ENCODE data around the gene PLA2G1B.

The PLA2G1B gene

DNA sequence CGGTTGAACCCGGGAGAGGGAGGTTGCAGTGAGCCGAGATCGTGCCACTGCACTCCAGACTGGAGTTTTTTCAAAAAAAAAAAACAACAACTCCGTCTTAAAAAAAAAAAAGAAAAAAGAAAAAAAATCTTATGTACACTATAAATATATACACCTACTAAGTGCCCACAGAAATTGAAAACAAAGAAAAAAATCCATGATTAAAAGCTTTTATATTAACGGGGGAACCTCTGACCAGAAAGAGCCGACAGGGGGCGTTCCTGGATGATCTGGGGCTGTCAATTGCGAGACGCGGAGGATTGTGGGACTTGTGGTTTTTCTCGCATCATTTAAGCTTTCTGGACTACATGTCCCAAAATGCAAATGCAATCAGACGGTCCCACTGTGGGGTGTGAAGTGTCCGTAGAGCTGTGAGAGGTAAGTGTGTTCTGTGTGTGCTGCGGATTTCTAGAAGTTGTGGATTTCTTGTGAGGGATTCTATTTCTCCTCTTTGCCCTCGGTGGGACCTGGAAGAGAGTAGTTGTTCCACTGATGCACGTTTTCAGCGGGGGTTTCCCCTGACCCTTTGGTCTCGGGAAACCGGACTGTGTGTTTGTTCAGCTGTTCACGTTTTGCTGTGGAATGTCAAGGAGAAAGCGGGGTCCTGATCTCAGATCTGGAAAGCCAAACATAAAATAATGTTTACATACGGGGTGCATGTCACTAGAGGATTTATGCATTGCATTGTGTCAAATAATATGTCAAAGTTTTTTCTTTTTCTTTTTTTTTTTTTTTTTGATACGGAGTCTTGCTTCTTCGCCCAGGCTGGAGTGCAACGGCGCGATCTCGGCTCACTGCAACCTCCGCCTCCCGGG lies 25.4 kb downstream of the PLA2G1B start, which contains the start of gene SIRT4:
TSS of gene SIRT4 (plus strand) at position 360 of the 854 bp plus-strand sequence. CDS start 1,241 bp downstream, outside the sequence.
- POLR2A ChIA-PET: interaction anchor here (1.2 to 1.4 kb wide), 3 partner anchors 10 to 101 kb away, joined by 6 to 64 read pairs (median 8); partner anchors contain the start of genes RNU4-1, RNU4-2 and RPLP0
- TF ChIP-seq, protein P1, sequence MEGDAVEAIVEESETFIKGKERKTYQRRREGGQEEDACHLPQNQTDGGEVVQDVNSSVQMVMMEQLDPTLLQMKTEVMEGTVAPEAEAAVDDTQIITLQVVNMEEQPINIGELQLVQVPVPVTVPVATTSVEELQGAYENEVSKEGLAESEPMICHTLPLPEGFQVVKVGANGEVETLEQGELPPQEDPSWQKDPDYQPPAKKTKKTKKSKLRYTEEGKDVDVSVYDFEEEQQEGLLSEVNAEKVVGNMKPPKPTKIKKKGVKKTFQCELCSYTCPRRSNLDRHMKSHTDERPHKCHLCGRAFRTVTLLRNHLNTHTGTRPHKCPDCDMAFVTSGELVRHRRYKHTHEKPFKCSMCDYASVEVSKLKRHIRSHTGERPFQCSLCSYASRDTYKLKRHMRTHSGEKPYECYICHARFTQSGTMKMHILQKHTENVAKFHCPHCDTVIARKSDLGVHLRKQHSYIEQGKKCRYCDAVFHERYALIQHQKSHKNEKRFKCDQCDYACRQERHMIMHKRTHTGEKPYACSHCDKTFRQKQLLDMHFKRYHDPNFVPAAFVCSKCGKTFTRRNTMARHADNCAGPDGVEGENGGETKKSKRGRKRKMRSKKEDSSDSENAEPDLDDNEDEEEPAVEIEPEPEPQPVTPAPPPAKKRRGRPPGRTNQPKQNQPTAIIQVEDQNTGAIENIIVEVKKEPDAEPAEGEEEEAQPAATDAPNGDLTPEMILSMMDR (IDR thresholded peaks at IDR 0.05; ENCODE audit: insufficient read depth, low read length, missing control alignments): peak; percentile 71
- peak; percentile 65 for DNase-seq (ENCODE audit: low read depth, low spot score)
- H3K4me3 ChIP-seq (ENCODE audit: low read depth, low read length): peak within 1 kb of the TSS; percentile 77
- CTCF ChIA-PET: interaction anchor here (0.7 to 5.1 kb wide), 26 partner anchors 10 to 418 kb away, joined by 3 to 98 read pairs (median 4); partner anchors contain the start of genes PXN, RNU4-1, RNU4-2 and SRSF9

DNA sequence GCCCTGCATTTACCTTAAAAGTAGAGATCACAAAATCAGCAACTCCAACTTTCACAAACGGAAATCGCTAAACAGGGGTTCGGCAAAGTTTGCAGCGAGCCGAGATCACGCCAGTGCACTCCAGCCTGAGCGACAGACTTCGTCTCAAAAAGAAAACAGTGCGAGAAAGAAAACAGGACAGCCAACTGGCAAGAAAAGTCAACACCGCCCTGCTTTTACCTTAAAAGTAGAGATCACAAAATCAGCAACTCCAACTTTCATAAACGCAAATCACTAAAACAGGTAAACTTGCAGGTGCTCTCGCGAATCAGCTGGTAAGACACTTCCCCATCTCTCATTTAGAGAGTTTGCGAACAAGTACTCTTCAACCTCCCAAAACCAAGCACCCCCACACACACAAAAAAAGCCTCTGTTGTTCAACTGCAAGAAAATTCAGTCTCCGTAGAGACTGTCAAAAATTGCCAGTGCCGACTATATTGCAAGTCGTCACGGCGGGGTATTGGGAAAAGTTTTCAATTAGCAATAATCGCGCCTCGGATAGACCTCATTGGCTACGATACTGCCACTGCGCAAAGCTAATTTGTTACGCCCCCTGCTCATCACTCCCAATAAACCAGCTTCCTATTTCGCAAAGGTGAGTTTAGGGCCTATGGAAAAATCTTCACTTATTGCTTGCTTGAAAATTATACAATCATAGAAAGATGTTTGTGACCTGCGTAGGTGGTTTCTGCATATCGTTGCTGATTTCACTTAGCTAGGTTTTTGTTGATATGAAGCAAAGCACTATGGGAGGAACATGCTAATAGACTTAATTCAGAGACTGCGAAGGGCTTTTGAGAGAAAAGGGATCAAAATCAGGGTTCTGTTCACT lies 34.7 kb downstream of the PLA2G1B start, which contains the start of gene RNU4-1:
TSS of gene RNU4-1 (minus strand) at position 577 of the 871 bp plus-strand sequence.
- POLR2A ChIA-PET: interaction anchor here (0.6 to 4.9 kb wide), 18 partner anchors 7 to 131 kb away, joined by 3 to 249 read pairs (median 10); partner anchors contain the start of genes PXN, RPLP0 and SIRT4
- peak; percentile 79 for DNase-seq (ENCODE audit: low read depth, low spot score)
- TF ChIP-seq, protein P1 (IDR thresholded peaks at IDR 0.05; ENCODE audit: insufficient read depth, low read length, missing control alignments): no peak
- H3K4me3 ChIP-seq (ENCODE audit: low read depth, low read length): peak within 1 kb of the TSS; percentile 61
- CTCF ChIA-PET: interaction anchor here (0.8 to 12.0 kb wide), 5 partner anchors 9 to 94 kb away, joined by 3 to 175 read pairs (median 4); partner anchors contain the start of genes PXN and SIRT4

DNA sequence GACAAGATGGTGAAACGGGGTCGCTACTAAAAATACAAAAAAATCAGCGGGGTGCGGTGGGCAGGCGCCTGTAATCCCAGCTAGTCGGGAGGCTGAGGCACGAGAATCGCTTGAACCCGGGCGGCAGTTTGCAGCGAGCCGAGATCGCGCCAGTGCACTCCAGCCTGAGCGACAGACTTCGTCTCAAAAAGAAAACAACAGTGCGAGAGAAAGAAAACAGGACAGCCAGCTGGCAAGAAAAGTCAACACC lies 35.2 kb downstream of the PLA2G1B start:
- ChIA-PET POLR2A (interaction anchor here (0.6 to 4.9 kb wide), 22 partner anchors 8 to 204 kb away, joined by 3 to 249 read pairs (median 8); partner anchors contain the start of genes DYNLL1, PXN, RPLP0 and SIRT4), CTCF (interaction anchor here (1.6 to 12.0 kb wide), 3 partner anchors 10 to 94 kb away, joined by 4 to 175 read pairs (median 27); partner anchors contain the start of gene SIRT4)
- no peak for DNase-seq (ENCODE audit: low read depth, low spot score)
- TF ChIP-seq, protein P1 (IDR thresholded peaks at IDR 0.05; ENCODE audit: insufficient read depth, low read length, missing control alignments): no peak
- peak overlapping the region; percentile 61 for H3K4me3 ChIP-seq (ENCODE audit: low read depth, low read length)

DNA sequence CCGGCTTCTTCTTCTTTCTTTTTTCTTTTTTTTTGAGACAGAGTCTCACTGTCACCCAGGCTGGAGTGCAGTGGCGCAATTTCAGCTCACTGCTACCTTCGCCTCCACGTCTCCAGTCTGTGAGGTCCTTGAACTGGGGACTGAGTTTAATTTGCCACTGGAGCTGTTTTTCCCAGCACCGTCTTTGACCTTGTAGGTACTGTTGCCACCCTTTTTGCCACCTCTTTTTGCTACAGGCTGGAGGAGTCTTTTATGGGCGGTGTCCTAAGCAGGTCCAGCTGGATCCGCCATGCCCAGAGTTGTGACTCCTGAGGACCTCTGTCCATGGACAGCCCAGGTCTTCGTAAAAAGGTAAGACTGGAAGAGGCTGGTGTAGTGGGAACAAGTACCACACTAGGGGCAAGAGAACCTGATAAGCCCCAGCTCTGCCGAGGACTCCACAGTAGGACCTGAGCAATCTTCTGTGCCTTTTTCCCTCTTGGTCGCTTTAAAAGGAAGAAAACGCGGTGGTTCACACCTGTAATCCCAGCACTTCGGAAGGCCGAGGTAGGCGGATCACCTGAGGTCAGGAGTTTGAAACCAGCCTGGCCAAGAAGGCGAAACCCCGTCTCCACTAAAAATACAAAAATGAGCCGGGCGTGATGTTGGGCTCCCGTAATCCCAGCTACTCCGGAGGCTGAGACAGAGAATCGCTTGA lies 36.8 kb downstream of the PLA2G1B start:
- POLR2A ChIA-PET: interaction anchor here (0.7 to 4.9 kb wide), 27 partner anchors 9 to 1207 kb away, joined by 3 to 249 read pairs (median 6); partner anchors contain the start of genes DYNLL1, PXN, RPLP0 and SIRT4
- H3K4me3 ChIP-seq (ENCODE audit: low read depth, low read length): peak overlapping the region; percentile 2
- TF ChIP-seq, protein P1 (IDR thresholded peaks at IDR 0.05; ENCODE audit: insufficient read depth, low read length, missing control alignments): no peak
- no peak for DNase-seq (ENCODE audit: low read depth, low spot score)
- CTCF ChIA-PET: interaction anchor here (0.7 to 12.0 kb wide), 7 partner anchors 9 to 89 kb away, joined by 3 to 175 read pairs (median 9); partner anchors contain the start of genes PXN, RPLP0 and SIRT4

DNA sequence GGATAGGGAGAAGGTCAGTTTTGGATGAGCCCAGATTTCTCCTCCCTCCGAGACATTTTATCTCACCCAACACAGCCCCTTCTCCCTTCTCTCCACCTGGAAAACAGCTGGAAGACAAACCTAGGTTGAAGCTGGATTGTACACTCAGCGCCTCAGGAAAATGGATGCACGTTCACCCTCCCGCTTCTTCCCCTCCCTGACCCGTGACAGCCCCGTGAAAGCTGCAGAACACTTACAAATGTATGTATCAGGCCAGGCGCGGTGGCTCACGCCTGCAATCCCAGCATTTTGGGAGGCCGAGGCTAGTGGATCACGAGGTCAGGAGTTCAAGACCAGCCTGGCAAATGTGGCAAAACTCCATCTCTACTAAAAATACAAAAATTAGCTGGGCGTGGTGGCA lies 40.1 kb downstream of the PLA2G1B start:
- DNase-seq (ENCODE audit: low read depth, low spot score): no peak
- ChIA-PET POLR2A (interaction anchor here (1.7 kb wide), 1 partner anchor 86 kb away, joined by 9 read pairs; the partner anchor contains the start of gene RPLP0), CTCF (interaction anchor here (1.4 to 12.0 kb wide), 3 partner anchors 14 to 60 kb away, joined by 5 to 175 read pairs (median 23); partner anchors contain the start of genes PXN and SIRT4)
- H3K4me3 ChIP-seq (ENCODE audit: low read depth, low read length): no peak overlapping the region
- TF ChIP-seq, protein P1 (IDR thresholded peaks at IDR 0.05; ENCODE audit: insufficient read depth, low read length, missing control alignments): no peak
